Measurements from ENCODE around the gene CD72.
A peak's percentile ranks its signal among the peaks of the same experiment; 100 is the strongest.

The CD72 gene

DNA sequence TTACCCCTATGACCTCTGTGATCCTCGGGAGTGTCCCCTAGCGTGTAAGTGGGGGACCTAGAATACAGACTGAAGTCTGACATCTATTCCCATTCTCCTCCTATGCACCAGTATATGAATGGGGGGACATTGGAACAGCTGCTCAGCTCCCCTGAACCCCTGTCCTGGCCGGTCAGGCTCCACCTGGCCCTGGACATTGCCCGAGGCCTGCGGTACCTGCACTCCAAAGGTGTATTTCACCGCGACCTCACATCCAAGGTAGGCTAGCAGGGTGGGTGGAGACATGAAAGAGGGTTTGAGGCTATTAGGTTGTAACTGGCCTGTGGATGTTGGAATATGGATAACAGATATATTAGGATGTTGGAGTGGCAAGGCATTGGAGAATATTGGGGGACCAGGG lies 11.5 kb downstream of the CD72 start:
- no peak overlapping the region for H3K4me3 ChIP-seq (ENCODE audit: insufficient read length, low read depth)
- H3K9ac ChIP-seq (ENCODE audit: insufficient read length, low read depth): peak overlapping the region; percentile 25
- peaks cover 38% of the 10 kb centered on the region for H3K36me3 ChIP-seq (ENCODE audit: insufficient read depth, insufficient read length, low read length)
- peaks cover 4% of the 10 kb centered on the region for H3K4me1 ChIP-seq (ENCODE audit: insufficient read depth, insufficient read length)
- no peak for TF ChIP-seq ZNF274 (IDR thresholded peaks at IDR 0.05; ENCODE audit: low read depth, low read length)
- TF ChIP-seq YY1 (IDR thresholded peaks at IDR 0.05; ENCODE audit: insufficient read depth, insufficient read length): no peak
- TF ChIP-seq SUZ12 (IDR thresholded peaks at IDR 0.05; ENCODE audit: extremely low read depth, insufficient read depth, insufficient read length): no peak
- DNase-seq (ENCODE audit: low read depth, low spot score): no peak
- H3K27me3 ChIP-seq (ENCODE audit: insufficient read depth, insufficient read length): no peaks in the 10 kb centered on the region
- H3K9me3 ChIP-seq (ENCODE audit: insufficient read depth, low read length): no peaks in the 10 kb centered on the region

DNA sequence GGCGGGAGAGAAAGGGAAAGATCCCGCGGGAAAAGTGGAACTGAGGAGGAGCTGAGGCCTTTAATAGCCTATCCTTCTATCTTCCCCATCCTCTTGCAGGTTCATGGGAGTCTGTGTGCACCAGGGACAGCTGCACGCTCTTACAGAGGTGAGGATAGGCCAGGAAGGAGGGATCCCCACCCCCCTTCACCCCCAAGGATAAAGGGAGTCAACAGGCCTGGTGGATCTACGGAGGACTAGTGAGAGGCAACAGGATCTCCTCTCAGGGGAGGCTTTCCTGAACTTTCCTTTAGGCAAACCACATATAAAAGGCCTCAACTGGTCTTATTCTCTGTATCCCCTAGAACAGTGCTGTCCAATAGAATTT lies 12.1 kb downstream of the CD72 start:
- no peaks in the 10 kb centered on the region for H3K9me3 ChIP-seq (ENCODE audit: insufficient read depth, low read length)
- peaks cover 38% of the 10 kb centered on the region for H3K36me3 ChIP-seq (ENCODE audit: insufficient read depth, insufficient read length, low read length)
- no peak for DNase-seq (ENCODE audit: low read depth, low spot score)
- H3K27me3 ChIP-seq (ENCODE audit: insufficient read depth, insufficient read length): no peaks in the 10 kb centered on the region
- H3K4me3 ChIP-seq (ENCODE audit: insufficient read length, low read depth): peak overlapping the region; percentile 65
- no peak for TF ChIP-seq ZNF274 (IDR thresholded peaks at IDR 0.05; ENCODE audit: low read depth, low read length)
- no peak for TF ChIP-seq SUZ12 (IDR thresholded peaks at IDR 0.05; ENCODE audit: extremely low read depth, insufficient read depth, insufficient read length)
- no peak for TF ChIP-seq YY1 (IDR thresholded peaks at IDR 0.05; ENCODE audit: insufficient read depth, insufficient read length)
- H3K4me1 ChIP-seq (ENCODE audit: insufficient read depth, insufficient read length): peaks cover 4% of the 10 kb centered on the region
- peak overlapping the region; percentile 84 for H3K9ac ChIP-seq (ENCODE audit: insufficient read length, low read depth)

GRCh38 chr9:35605351-35606137 lies 12.7 kb downstream of the CD72 start:
- TF ChIP-seq ZNF274 (IDR thresholded peaks at IDR 0.05; ENCODE audit: low read depth, low read length): no peak
- TF ChIP-seq SUZ12 (IDR thresholded peaks at IDR 0.05; ENCODE audit: extremely low read depth, insufficient read depth, insufficient read length): no peak
- TF ChIP-seq YY1 (IDR thresholded peaks at IDR 0.05; ENCODE audit: insufficient read depth, insufficient read length): no peak
- H3K36me3 ChIP-seq (ENCODE audit: insufficient read depth, insufficient read length, low read length): peaks cover 38% of the 10 kb centered on the region
- peaks cover 4% of the 10 kb centered on the region for H3K4me1 ChIP-seq (ENCODE audit: insufficient read depth, insufficient read length)
- peak overlapping the region; percentile 65 for H3K4me3 ChIP-seq (ENCODE audit: insufficient read length, low read depth)
- H3K9ac ChIP-seq (ENCODE audit: insufficient read length, low read depth): peak overlapping the region; percentile 84
- no peaks in the 10 kb centered on the region for H3K9me3 ChIP-seq (ENCODE audit: insufficient read depth, low read length)
- H3K27me3 ChIP-seq (ENCODE audit: insufficient read depth, insufficient read length): no peaks in the 10 kb centered on the region
- DNase-seq (ENCODE audit: low read depth, low spot score): no peak

- DNase-seq (ENCODE audit: low read depth, low spot score): peak; percentile 67
- peak within 1 kb of the TSS; percentile 84 for H3K9ac ChIP-seq (ENCODE audit: insufficient read length, low read depth)
- TF ChIP-seq SUZ12 (IDR thresholded peaks at IDR 0.05; ENCODE audit: extremely low read depth, insufficient read depth, insufficient read length): no peak
- TF ChIP-seq YY1 (IDR thresholded peaks at IDR 0.05; ENCODE audit: insufficient read depth, insufficient read length): no peak
- TF ChIP-seq ZNF274 (IDR thresholded peaks at IDR 0.05; ENCODE audit: low read depth, low read length): no peak
Measured at GRCh38 chr9:35604578-35605350, 13.4 kb downstream of the CD72 start, which contains the start of gene TESK1. Gene TESK1, plus strand, starts transcription at chr9:35605262. Its CDS starts 358 bp downstream, at chr9:35605620.

DNA sequence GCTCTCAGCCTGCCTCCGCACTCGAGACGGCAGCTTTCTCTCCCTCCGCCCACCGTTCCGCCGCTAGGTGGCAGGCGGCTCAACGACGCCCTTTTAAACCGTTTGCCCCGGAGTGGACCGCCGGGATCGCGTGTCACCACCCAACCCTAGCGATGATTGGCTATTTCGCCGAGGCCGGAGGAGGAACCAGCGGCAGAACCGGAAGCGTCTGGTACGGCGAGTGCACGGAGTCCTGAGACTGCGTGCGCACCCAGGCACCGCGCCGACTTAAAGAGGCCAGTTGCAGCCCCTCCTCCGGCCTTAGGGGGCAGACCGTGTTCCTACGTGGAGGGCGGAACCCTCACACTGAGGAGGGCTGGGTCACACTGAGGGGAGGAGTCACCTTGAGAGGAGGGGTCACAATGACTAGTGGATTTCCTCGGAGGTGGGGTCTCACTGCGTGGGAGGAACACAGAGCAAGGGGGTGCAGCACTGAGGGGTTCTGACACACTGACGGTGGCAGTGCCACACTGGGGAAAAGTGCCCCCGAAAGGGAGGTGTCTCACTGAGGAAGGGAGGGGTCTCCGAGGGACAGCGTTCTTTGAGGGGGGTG lies 14.1 kb downstream of the CD72 start:
- H3K27me3 ChIP-seq (ENCODE audit: insufficient read depth, insufficient read length): no peaks in the 10 kb centered on the region
- H3K4me1 ChIP-seq (ENCODE audit: insufficient read depth, insufficient read length): peaks cover 12% of the 10 kb centered on the region
- H3K4me3 ChIP-seq (ENCODE audit: insufficient read length, low read depth): peak overlapping the region; percentile 84
- peak overlapping the region; percentile 75 for H3K9ac ChIP-seq (ENCODE audit: insufficient read length, low read depth)
- TF ChIP-seq YY1 (IDR thresholded peaks at IDR 0.05; ENCODE audit: insufficient read depth, insufficient read length) (no peak), ZNF274 (IDR thresholded peaks at IDR 0.05; ENCODE audit: low read depth, low read length) (no peak), SUZ12 (IDR thresholded peaks at IDR 0.05; ENCODE audit: extremely low read depth, insufficient read depth, insufficient read length) (no peak)
- peak; percentile 99 for DNase-seq (ENCODE audit: low read depth, low spot score)
- H3K36me3 ChIP-seq (ENCODE audit: insufficient read depth, insufficient read length, low read length): peaks cover 27% of the 10 kb centered on the region
- 0 out of 2 replicates have a peak, but pooled peaks cover 3% of the 10 kb centered on the region for H3K9me3 ChIP-seq (ENCODE audit: insufficient read depth, low read length)

More at GRCh38 chr9:35604578-35605350, 13.4 kb downstream of the CD72 start, which contains the start of gene TESK1:
- H3K9me3 ChIP-seq (ENCODE audit: insufficient read depth, low read length): 0 out of 2 replicates have a peak, but pooled peaks cover 3% of the 10 kb centered on the region
- peaks cover 34% of the 10 kb centered on the region for H3K36me3 ChIP-seq (ENCODE audit: insufficient read depth, insufficient read length, low read length)
- no peaks in the 10 kb centered on the region for H3K27me3 ChIP-seq (ENCODE audit: insufficient read depth, insufficient read length)
- peak within 1 kb of the TSS; percentile 84 for H3K4me3 ChIP-seq (ENCODE audit: insufficient read length, low read depth)
- H3K4me1 ChIP-seq (ENCODE audit: insufficient read depth, insufficient read length): peaks cover 10% of the 10 kb centered on the region

GRCh38 chr9:35603506-35603985 lies 14.7 kb downstream of the CD72 start:
- peak overlapping the region; percentile 47 for H3K9ac ChIP-seq (ENCODE audit: insufficient read length, low read depth)
- DNase-seq (ENCODE audit: low read depth, low spot score): no peak
- TF ChIP-seq ZNF274 (IDR thresholded peaks at IDR 0.05; ENCODE audit: low read depth, low read length) (no peak), YY1 (IDR thresholded peaks at IDR 0.05; ENCODE audit: insufficient read depth, insufficient read length) (no peak), SUZ12 (IDR thresholded peaks at IDR 0.05; ENCODE audit: extremely low read depth, insufficient read depth, insufficient read length) (no peak)
- peak overlapping the region; percentile 29 for H3K4me3 ChIP-seq (ENCODE audit: insufficient read length, low read depth)
- peaks cover 22% of the 10 kb centered on the region for H3K36me3 ChIP-seq (ENCODE audit: insufficient read depth, insufficient read length, low read length)
- 0 out of 2 replicates have a peak, but pooled peaks cover 3% of the 10 kb centered on the region for H3K9me3 ChIP-seq (ENCODE audit: insufficient read depth, low read length)
- H3K27me3 ChIP-seq (ENCODE audit: insufficient read depth, insufficient read length): no peaks in the 10 kb centered on the region
- peaks cover 17% of the 10 kb centered on the region for H3K4me1 ChIP-seq (ENCODE audit: insufficient read depth, insufficient read length)
